Gastrocnemius medialis (tissue), 4 donors: ENCODE measurements around the gene GRM1. TPM values are rescaled to one million over a fixed set of nuclear protein-coding genes. Genes with fewer than 3 reads are reported as not detected.
A peak's percentile ranks its signal among the peaks of the same experiment; 100 is the strongest.

Source experiments
- ATAC-seq, 2 donors: fragments of 150-250 bp; one replicate each; pipeline ENCODE4 v1.9.1; 2016
- DNase-seq, 2 donors: peaks; one replicate each; pipeline ENCODE4 v3.0.0-alpha.2; 2019
- H3K27ac ChIP-seq, 4 donors: fragments of 200-600 bp; sonication (generic); 1 replicate in 1 of 4; 2 replicates in 3 of 4; pipeline ENCODE4 v1.5.1; 2016 to 2018; ENCODE audit warnings: mild to moderate bottlenecking in 2 of 4, moderate library complexity in 1 of 4
- H3K27me3 ChIP-seq, 3 donors: fragments of 200-600 bp; sonication (generic) in 2 of 3; 1 replicate in 1 of 3; 2 replicates in 2 of 3; pipeline versions ENCODE4 v1.5.1 to v1.6.0; 2016 to 2019; ENCODE audit warnings: mild to moderate bottlenecking in 1 of 3, moderate library complexity in 1 of 3
- H3K36me3 ChIP-seq, 2 donors: fragments of 200-600 bp; sonication (generic) in 1 of 2; one replicate each; pipeline ENCODE4 v1.5.1; 2017 to 2018
- H3K4me1 ChIP-seq, 2 donors: fragments of 200-600 bp; sonication (generic) in 1 of 2; one replicate each; pipeline ENCODE4 v1.5.1; 2016 to 2017; ENCODE audit warnings: mild to moderate bottlenecking in 2 of 2
- H3K4me3 ChIP-seq, 4 donors: fragments of 200-600 bp; sonication (generic) in 3 of 4; 1 replicate in 1 of 4; 2 replicates in 3 of 4; pipeline ENCODE4 v1.5.1; 2016 to 2019; ENCODE audit warnings: mild to moderate bottlenecking in 2 of 4
- H3K9me3 ChIP-seq, 3 donors: fragments of 200-600 bp; sonication (generic) in 2 of 3; 1 replicate in 1 of 3; 2 replicates in 2 of 3; pipeline ENCODE4 v1.5.1; 2016 to 2019
- CTCF ChIP-seq, 5 experiments: fragments of 450-650 bp in 3 of 5; fragments of 200-600 bp in 2 of 5; sonication (generic) in 2 of 5; IDR thresholded peaks in 4 of 5; conservative IDR thresholded peaks in 1 of 5; 1 replicate in 4 of 5; 2 replicates in 1 of 5; pipeline ENCODE4 v1.5.1; 2016 to 2019; ENCODE audit warnings: antibody characterized with exemption in 5 of 5, mild to moderate bottlenecking in 3 of 5, moderate library complexity in 3 of 5
- POLR2A ChIP-seq, 2 donors: fragments of 450-650 bp; IDR thresholded peaks; one replicate each; pipeline ENCODE4 v1.6.1; 2017; ENCODE audit warnings: antibody characterized with exemption in 2 of 2, mild to moderate bottlenecking in 2 of 2, moderate library complexity in 2 of 2
- in situ Hi-C, 4 donors: fragments of 200-750 bp; cut with MboI; loops; one replicate each; pipeline versions ENCODE4 v1.15.0 to v1.8.0; 2017; ENCODE audit warnings: low sequenced_read_pairs in 4 of 4
- intact Hi-C: fragments of 100-400 bp; cut with DNase I; formaldehyde crosslinking; loops from one replicate; pipeline ENCODE4 v1.15.1; 2023; ENCODE audit warnings: low total_unique reads
- total RNA-seq, 4 donors: library from RNA; depleted of rRNA; stranded (reverse); fragments of >200 nt; gene quantifications; one replicate each; pipeline versions ENCODE4 v1.1.0 to v1.2.3, GENCODE V29; 2016

The GRM1 gene
- total RNA-seq, 4 donors from 2014 or later, result 0.04 TPM; not detected in 3

- no peaks in the 10 kb centered on the region for H3K27me3 ChIP-seq
- no peak overlapping the region for H3K4me3 ChIP-seq
- no peak for ATAC-seq
- TF ChIP-seq CTCF (IDR thresholded peaks at IDR 0.05 in 4 of 5, conservative IDR thresholded peaks at IDR 0.05 in 1 of 5) (no peak), POLR2A (IDR thresholded peaks at IDR 0.05) (no peak)
- intact Hi-C loops (no loop called here), in situ Hi-C loops (no loop called here)
- no peaks in the 10 kb centered on the region for H3K36me3 ChIP-seq
- no peak for DNase-seq
- no peaks in the 10 kb centered on the region for H3K4me1 ChIP-seq
- no peak overlapping the region for H3K27ac ChIP-seq
- H3K9me3 ChIP-seq, result no peaks in the 10 kb centered on the region
These were observed 259.0 kb downstream of the GRM1 start for GRCh38 chr6:146287691-146288369.

GRCh38 chr6:146289816-146290588, 261.1 kb downstream of the GRM1 start:
- no peaks in the 10 kb centered on the region for H3K27me3 ChIP-seq
- in situ Hi-C loops, result no loop called here

GRCh38 chr6:146290589-146290901, 261.7 kb downstream of the GRM1 start:
- intact Hi-C loops, result no loop called here
- H3K27ac ChIP-seq, result no peak overlapping the region
- H3K9me3 ChIP-seq, result no peaks in the 10 kb centered on the region
- TF ChIP-seq POLR2A (IDR thresholded peaks at IDR 0.05) (no peak), CTCF (IDR thresholded peaks at IDR 0.05 in 4 of 5, conservative IDR thresholded peaks at IDR 0.05 in 1 of 5) (no peak)
- ATAC-seq, result no peak
- H3K4me1 ChIP-seq, result no peaks in the 10 kb centered on the region
- H3K4me3 ChIP-seq, result no peak overlapping the region
- no peaks in the 10 kb centered on the region for H3K27me3 ChIP-seq
- no peaks in the 10 kb centered on the region for H3K36me3 ChIP-seq
- in situ Hi-C loops, result no loop called here
- no peak for DNase-seq

More at GRCh38 chr6:146289816-146290588, 261.1 kb downstream of the GRM1 start:
- H3K36me3 ChIP-seq, result no peaks in the 10 kb centered on the region
- TF ChIP-seq CTCF (IDR thresholded peaks at IDR 0.05 in 4 of 5, conservative IDR thresholded peaks at IDR 0.05 in 1 of 5), result no peak
- no peak for TF ChIP-seq POLR2A (IDR thresholded peaks at IDR 0.05)
- peak overlapping the region in 1 of 4 donors; percentile 15 for H3K27ac ChIP-seq
- no peaks in the 10 kb centered on the region for H3K9me3 ChIP-seq
- no peaks in the 10 kb centered on the region for H3K4me1 ChIP-seq
- DNase-seq, result no peak
- intact Hi-C loops, result no loop called here
- ATAC-seq, result peak; percentile 72 to 86
- H3K4me3 ChIP-seq, result no peak overlapping the region

GRCh38 chr6:146292506-146292905, 263.6 kb downstream of the GRM1 start:
- Histone ChIP-seq H3K27ac (no peak overlapping the region), H3K27me3 (no peaks in the 10 kb centered on the region), H3K4me3 (no peak overlapping the region), H3K4me1 (no peaks in the 10 kb centered on the region), H3K36me3 (no peaks in the 10 kb centered on the region), H3K9me3 (no peaks in the 10 kb centered on the region)
- intact Hi-C loops (no loop called here), in situ Hi-C loops (no loop called here)
- DNase-seq, result no peak
- TF ChIP-seq POLR2A (IDR thresholded peaks at IDR 0.05), result no peak
- no peak for TF ChIP-seq CTCF (IDR thresholded peaks at IDR 0.05 in 4 of 5, conservative IDR thresholded peaks at IDR 0.05 in 1 of 5)
- no peak for ATAC-seq
